Jurkat, Clone E6-1 (cell line): ENCODE data around the gene ELMOD1.
"Not testable (repeated sequence)": the region's sequence is repeated elsewhere in the genome, so short reads cannot be mapped to it uniquely, and the experiment has no call there.

ENCODE experiments used
- DNase-seq: peaks from one replicate; pipeline ENCODE4 v3.0.0-alpha.2; 2011; ENCODE audit warnings: low read depth, low spot score
- H3K4me3 ChIP-seq: 2 replicates; pipeline ENCODE4 v1.5.1; 2011; ENCODE audit warnings: mild to moderate bottlenecking, low read length, control low read depth, moderate library complexity

Gene ELMOD1

DNA sequence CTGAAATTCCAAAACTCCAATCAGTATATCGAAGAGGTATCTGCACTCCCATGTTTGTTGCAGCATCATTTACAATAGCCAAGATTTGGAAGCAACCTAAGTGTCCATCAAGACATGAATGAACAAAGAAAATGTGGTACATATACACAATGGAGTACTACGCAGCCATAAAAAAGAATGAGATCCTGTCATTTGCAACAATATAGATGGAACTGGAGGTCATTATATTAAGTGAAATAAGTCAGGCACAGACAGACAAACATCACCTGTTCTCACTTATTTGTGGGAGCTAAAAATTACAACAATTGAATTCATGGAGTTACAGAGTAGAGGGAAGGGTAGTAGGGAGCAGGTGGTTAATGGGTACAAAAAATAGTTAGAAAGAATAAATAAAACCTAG is 11.8 kb upstream of the ELMOD1 start:
- not testable (repeated sequence) for H3K4me3 ChIP-seq, DNase-seq

DNA sequence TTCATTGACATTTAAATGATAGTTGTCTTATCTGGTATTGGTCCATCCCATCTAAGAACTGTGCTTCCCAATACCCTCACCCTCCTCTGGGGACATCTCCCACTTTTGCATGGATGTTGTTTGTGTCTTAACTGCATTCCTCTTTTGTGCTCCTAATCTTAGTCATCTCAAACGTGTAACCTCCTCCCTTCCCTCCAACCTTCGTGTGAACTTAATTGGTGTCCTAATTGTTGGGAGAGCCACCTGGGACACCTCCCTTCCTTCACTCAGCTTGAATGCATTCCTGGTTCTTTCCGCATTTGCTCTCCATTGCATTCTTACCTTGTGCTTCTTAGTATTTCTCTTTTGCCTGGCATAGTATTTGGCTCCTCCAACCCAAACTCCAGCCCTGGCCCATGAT is 9.8 kb upstream of the ELMOD1 start:
- no peak for DNase-seq

DNA sequence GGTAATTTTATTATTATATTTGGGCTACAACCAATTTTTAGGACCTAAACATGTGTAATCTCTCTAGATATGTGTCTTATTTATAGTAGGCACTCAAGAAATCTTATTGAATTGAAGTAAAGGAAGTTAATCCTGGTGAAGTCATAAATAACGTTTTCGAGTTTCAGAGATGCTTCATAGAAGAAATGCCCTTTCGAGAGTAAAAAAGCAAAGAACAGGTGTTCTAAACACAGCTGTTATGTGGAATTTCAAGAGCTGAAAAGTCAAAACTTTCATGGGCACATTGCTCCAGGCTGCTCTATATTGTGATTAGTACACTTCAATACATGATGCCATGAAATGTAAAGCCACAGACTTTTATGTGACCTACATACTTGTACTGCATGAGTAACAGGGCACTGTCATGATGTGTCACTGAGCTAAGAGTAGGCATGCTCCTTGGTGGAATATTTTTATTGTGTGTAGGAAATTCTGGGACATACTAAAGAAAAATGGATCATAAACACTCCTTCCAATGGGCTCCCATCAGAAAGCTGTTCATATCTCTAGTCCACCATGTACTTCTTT is 7.2 kb upstream of the ELMOD1 start:
- DNase-seq = no peak

More for the DNA sequence above, 9.8 kb upstream of the ELMOD1 start:
- no peak overlapping the region for H3K4me3 ChIP-seq

DNA sequence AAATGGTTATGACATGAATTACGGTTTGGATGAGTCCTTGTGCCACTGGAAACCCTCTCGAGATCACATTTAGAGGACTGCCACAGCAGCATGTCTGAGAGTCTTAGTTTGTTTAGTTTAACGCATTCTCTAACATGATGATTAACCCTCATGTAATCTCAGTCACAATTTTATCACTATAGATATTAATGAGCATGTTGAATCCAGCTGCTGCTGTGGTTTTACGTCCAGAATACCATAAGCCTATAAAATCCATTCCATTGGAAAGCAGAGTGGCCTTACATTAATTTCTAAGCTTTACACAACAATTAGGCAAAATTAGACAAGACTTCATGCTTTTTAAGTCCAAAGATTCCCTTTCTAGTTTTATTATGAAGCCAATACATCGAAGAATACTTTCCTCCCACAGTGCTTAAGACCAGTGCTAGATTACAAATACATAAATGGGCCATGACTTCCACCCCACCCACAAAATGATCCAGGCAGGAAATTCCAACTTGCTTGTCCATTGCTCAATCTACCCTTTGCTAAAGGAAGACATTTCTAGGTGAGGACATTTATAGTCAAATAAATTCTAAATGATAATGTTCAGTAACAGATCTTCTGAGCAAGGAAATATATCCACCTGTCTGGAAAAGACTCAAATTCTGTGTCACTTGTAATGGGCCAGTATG is 3.5 kb upstream of the ELMOD1 start:
- no peak for DNase-seq
- H3K4me3 ChIP-seq = no peak overlapping the region

More for the DNA sequence above, 7.2 kb upstream of the ELMOD1 start:
- H3K4me3 ChIP-seq = no peak overlapping the region

DNA sequence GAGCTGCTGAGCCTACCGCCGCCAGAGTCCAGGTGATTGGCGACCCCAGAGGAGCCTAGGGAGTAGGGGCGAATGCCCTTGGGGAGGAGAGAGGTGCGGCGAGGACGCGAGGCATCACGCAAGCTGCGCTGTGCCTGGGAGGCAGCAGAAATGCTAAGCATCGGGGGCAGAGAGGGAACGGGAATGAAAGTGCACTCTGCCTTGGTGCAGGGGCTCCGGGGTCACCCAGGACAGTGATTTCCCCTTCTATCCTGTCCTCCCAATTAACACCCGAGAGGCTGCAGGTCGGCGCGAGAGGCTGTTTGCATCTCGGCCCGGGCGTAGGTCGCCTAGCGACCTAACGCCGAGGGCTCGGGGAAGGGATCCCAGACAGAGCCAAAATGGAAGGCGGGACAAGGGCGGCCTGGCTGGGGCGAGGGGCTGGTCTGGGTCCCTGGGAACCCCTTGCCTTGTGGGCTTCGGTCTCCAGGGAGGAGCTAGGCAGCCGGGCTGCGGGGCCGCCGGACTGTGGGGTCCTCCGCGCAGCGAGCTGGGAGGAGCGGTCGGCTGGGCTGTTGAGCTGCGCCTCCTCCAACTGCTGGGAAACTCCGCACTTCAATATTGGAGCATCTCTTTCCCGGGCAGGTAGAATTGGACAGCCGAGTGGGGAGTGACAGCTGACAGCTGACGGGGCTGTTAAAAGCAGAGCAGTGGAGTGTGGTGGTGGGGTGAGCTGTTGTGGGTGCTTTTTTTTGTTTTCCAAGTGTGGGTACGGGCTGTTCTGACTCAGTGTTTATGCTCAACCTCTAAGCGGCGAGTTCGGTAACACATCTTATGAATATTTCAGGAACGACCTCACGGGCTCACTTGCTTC is 657 bp downstream of the ELMOD1 start:
- no peak for DNase-seq
- H3K4me3 ChIP-seq = peak overlapping the region; percentile 42

DNA sequence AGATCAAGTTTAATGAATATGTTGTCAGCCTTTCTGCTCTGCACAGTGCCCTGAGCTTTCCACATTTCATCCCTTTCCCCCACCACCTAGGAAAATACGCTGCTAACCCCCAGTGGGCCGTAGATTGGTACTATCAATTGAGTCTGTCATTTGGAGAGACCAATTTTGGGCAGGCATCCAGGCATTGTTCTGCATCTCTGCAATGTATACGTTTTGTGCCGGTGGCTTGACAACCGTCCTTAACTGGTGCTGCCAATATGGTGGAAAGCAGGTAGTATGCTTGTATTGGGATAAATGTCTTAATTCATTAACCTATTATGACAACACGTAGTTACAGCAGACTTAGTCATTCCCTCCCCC is 1.3 kb downstream of the ELMOD1 start:
- no peak overlapping the region for H3K4me3 ChIP-seq
- DNase-seq = no peak

DNA sequence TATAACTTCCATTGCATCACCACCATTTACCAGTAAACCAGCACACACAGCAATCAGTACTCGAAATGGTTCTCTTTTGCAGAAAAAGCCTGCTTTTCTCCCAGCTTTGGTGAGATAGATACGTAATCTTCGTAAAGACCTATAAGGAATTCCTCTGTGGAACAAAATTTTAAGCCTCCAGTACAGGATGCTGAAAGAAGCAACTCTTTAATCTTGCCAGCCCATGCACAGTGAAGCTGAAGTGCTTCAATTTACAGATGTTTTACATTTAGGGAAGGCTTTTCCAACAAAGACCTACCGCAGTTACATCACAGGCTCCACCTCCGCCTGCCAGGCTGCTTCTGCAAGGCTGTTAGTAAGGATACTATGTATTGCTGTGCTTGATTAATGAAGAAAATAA is 1.9 kb downstream of the ELMOD1 start:
- DNase-seq = no peak
- no peak overlapping the region for H3K4me3 ChIP-seq

DNA sequence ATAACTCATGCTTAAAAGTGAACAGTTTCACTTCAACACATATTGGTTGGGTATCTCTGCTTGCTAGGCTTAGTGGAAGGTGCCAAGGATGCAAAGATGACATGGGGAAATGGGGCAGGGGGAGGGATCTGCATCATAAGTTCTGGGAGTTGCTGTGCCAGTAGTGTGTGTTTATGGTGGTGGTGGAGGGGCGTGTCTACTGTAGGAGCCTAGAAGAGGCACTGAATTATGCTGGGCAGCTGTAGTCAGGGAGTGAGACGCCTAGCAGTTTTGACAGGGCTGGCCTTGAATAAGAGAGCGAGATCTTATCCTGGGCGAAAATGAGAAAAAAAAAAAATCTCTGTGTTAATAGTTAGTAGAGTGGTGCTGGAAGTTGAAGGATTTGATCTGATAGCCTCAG is 3.0 kb downstream of the ELMOD1 start:
- no peak overlapping the region for H3K4me3 ChIP-seq
- DNase-seq = no peak

DNA sequence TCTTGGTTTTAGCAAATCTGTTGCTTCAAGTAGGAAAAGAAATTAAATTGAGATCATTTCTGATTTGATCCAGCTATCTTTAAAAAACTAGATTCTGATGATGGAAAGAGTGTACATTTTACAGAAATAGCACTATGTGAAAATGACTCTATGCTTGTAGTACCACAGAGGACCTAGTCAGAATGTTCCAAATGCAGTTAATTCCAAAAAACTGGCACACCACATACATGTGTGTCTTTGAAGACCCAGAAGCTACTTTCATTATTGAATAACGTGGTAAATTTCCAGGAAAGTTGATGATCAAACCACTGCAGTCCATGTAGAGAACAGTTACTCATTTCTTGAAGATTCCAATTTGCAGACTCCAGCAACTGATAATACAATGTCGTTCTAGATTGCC is 3.8 kb downstream of the ELMOD1 start:
- H3K4me3 ChIP-seq = no peak overlapping the region
- no peak for DNase-seq

DNA sequence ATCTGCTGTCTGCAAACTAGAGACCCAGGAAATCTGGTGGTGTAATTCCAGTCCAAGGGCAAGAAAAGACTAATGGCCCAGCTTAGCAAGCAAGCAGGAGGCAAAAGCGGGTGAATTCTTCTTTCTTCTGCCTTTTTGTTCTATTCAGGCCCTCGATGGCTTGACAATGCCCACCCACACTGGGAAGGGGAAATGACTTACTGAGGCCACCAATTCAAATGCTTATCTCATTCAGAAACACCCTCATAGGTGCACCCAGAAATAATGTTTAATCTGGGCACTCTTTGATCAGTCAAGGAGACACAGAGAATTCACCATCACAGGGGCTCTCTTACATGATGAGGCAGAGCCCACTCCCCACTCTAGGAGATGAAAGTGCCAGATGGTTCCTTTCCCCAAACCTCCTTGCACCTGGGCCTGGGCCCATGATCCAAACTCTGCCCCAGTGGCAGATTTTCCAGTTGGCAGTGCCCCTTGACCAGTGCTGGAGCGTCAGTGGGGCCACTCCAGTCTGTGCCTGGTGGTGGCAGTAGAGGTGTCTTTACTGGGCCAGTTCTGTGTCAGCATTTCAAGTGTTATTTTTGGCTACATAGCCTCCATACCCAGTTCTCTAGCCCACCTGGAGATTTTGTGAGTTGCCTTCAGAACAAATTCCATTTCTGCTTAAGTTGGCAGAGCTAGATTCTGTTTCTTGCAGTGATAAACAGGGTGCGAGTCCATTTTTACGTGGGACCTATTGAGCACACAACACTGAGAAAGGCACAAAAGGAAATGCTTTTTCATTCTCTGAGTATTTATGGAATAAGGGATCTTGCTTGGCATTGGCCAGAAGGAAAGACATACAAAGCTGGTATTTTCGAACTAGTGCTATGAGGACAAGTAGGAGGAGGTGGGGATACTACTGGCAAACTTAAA is 7.5 kb downstream of the ELMOD1 start:
- no peak for DNase-seq
- no peak overlapping the region for H3K4me3 ChIP-seq

DNA sequence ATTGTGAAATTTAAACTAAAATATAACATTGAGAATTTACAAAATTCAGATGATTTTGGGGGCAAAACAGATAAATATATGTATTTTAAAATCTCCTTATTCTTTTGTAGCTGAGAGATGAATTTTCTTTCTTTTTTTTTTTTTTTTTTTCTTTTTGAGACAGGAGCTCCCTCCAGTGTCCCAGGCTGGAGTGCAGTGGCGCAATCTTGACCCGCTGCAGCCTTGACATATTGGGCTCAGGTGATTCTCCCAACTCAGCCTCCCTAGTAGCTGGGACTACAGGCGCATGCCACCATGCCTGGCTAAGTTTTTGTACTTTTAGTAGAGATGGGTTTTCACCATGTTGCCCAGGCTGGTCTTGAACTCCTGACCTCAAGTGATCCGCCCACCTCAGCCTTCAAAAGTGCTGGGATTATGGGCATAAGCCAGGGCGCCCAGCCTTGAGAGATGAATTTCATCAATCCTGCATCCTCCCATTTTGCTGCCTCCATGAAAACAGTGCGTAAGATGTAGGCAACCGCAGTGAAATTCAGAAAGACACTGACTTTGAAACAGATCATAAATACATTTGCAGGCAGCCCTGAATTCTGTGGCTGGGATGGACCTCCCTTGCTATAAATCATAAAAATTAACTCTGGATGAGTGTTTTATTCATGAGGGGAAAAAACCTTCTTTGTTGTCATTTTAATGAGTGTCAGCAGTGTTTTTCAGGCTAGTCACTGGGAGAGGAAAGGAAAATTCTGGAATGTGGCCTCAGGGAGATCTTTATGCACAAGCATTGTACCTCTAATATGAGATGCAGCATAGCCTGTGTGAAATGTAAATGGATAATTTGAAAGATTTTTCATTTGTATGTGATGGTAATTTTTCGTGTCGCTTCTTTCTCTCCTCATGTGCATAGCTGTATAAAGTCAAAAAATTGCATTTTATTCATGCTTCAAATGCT is 14.4 kb downstream of the ELMOD1 start:
- H3K4me3 ChIP-seq = no peak overlapping the region
- DNase-seq = no peak

DNA sequence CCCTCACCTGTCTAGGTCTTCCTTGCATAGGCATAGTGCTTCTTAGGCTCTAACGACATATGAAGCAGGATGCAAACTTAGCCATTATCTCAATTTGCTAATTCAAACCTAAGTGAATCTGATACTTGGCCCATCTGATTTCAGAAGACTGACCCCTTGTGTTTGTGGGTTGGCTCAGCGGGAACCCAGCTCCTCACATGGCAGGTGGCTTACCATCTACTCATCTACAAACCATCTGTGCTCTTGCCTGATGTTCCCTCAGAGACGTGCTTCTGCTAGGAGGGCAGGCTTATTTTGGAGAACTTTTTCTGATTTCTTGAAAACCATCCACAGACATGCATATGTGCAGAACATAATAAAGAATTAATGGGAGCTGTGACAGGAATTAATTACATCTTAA is 15.2 kb downstream of the ELMOD1 start:
- no peak for DNase-seq
- no peak overlapping the region for H3K4me3 ChIP-seq

DNA sequence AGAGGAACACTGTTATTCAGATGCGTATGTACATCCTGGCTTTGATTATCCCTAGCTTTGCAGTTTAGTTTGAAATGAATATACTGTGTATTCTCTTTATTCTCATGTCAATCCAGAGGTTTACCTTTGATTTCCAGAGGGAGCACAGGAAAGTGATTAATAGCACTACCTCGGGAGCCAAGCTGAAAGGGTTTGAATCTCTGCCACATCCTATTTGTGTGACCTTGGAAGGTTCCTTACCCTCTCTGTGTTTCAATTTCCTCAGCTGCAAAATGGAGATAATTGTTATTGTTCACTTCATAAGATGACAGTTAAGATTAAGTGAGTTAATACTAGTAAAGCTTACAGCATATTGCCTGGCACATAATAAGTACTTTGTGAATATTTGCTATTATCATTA is 17.9 kb downstream of the ELMOD1 start:
- no peak overlapping the region for H3K4me3 ChIP-seq
- no peak for DNase-seq

DNA sequence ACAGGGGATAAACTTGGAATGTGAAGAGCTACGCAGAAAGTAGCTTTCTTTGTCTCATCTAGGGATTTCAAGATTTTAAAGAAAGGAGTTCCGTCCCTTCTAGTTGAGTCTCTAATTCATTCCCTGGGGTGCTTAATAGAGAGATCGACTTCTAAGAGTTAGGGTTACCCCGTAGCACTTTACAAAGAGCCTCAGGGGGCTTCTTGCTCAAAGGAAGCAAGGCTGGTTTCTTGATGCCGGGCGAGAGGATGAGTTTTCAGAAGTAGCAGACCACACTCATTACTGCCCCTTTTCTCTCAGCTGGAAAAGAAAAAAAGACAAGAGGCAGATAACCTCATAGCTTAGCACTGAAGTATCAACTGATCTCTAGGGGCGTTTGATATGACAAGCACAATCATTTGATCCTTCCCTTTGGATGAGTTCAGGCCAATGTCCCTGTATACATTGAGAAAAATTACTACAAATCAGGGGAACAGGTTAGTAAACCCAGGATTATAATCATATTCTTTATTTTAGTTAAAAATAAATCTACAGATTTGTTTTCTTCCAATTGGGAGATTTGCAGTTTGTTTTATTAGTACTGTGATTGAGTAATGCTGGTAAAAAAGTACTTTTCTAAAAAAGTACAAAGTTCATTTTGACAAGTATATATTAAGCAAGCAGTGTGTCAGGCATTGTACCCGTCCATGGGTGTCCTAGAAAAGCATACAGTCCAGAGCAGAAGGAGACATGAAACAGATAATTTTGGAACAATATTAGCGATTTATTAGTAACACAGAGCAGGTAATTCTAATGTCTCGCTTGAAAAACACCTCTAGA is 18.7 kb downstream of the ELMOD1 start:
- no peak overlapping the region for H3K4me3 ChIP-seq
- no peak for DNase-seq

DNA sequence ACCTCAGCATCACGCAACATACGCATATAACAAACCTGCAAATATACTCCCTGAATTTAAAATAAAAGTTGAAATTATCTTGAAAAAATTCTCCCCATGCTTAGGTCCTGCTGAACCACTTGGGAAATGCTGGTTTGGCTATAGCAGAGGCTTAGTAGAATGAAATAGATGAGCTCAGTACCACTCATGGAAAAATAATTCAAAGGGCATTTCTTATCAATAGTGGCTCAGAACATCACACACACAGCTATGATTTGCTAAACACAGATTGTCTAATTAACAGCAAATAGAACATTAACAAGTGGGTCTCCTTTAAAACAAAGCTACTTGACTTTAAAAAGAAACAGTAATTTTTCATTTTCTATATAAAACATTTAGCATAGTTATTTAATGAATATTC is 21.5 kb downstream of the ELMOD1 start:
- DNase-seq = no peak
- H3K4me3 ChIP-seq = no peak overlapping the region

DNA sequence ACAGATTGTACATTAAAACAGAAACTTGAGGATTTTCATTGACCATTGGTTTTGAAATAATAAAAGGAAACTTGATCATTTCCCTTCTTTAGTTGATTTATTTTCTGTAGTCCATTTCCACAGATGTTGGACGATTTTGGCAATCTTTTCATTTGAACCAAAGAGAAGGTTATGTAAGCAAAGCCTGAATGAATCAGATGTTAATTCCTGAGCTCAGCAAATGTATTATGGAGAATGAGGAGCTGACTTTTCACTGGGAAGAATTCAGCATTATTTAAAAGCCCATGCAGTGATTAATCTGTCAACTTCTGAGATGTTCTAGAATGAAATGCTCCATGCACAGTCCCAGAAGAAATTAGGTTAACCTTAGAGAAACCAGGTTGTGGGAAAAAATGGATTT is 29.0 kb downstream of the ELMOD1 start:
- H3K4me3 ChIP-seq = no peak overlapping the region
- no peak for DNase-seq

DNA sequence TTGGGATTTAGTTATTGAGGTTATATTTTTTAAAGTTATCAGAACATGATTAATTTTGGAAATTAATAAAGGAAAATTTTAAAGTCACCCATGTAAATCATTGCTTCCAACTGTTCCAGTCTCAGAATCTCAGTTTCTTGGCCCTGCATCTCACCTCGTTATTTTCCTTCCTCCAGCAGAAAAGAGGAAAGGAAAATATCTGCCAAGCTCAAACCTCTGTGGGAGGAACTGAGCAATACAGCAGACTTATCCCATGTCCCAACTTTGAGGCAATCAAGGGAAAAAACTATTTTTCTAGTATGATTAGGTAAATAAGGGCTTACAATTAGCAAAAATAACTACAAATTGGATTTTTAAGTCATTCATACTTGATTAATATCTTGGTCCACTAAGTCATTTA is 30.1 kb downstream of the ELMOD1 start:
- DNase-seq = no peak
- H3K4me3 ChIP-seq = no peak overlapping the region

DNA sequence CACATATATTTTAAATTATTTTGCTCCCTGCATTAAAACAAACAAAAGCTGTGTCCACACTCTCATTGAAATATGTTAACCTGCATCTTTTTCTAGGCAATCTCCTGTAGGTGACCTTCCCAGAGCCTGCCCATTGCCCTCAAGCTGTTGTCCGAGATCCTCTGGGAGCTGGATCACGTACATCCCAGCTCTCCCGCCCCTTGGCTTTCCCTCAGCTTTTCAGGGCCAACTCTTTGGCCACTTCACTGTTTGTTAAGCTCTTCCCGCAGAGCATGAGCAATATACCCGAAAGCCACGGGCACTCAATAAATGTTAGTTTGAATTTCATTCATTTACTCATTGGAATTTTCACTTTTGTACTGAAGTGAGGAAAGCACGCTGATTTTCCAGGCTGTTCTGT is 32.2 kb downstream of the ELMOD1 start:
- no peak overlapping the region for H3K4me3 ChIP-seq
- DNase-seq = no peak
